ENCODE measurements around the gene SFXN1. TPM values are rescaled to one million over a fixed set of nuclear protein-coding genes. Genes with fewer than 3 reads are reported as not detected.

SFXN1 gene
- total RNA-seq, 1 experiment from 2014 or later = 115 TPM

DNA sequence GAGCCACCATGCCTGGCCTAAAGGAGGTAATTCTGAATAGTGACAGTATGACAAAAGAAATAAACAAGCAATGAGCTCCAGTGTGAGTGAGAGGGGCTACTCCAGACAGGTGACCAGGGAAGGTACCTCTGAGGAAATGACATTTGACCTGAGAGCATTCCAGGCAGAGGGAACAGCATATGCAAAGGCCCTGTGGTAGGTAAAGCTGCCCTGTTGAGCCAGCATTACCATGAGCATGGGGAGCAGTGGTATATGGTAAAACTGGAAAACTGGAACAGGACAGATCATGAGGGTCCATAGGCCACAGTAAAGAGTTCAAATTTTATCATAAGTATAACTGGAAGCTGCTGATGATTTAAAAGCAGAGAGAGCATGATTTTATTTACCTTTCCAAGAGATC lies 6.0 kb upstream of the SFXN1 start:
- no peaks in the 10 kb centered on the region for H3K36me3 ChIP-seq (replicated peaks; ENCODE audit: control insufficient read depth, insufficient read depth, low read length)
- H3K27me3 ChIP-seq (ENCODE audit: control insufficient read depth, insufficient read depth, low read length) = peaks cover 1% of the 10 kb centered on the region; the same call in 1 of the 2 replicates
- no peak overlapping the region for H3K4me3 ChIP-seq (ENCODE audit: insufficient read depth, low read depth, low read length)
- DNase-seq = no peak

DNA sequence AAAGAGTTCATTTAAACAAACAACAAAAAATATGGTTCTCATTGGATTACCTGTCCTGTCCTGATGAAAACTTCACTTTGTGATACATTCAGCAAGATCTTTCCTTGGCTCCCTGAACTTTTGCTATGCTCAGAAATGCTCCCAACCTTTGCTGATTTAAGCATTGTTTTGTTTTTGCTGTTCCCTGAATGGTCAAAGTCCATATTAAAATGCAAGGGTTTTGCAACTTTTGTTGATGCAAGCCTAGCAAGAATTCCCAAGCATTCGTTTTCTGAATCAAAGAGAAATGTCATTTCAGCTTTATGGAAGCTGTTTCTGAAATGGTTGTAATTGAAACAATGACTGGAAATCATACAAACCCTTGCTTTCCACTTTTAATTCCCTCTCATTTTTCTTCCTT lies 3.1 kb upstream of the SFXN1 start:
- H3K4me3 ChIP-seq (ENCODE audit: insufficient read depth, low read depth, low read length) = no peak overlapping the region
- no peaks in the 10 kb centered on the region for H3K36me3 ChIP-seq (replicated peaks; ENCODE audit: control insufficient read depth, insufficient read depth, low read length)
- DNase-seq = no peak
- peaks cover 6% of the 10 kb centered on the region; the same call in 1 of the 2 replicates for H3K27me3 ChIP-seq (ENCODE audit: control insufficient read depth, insufficient read depth, low read length)

DNA sequence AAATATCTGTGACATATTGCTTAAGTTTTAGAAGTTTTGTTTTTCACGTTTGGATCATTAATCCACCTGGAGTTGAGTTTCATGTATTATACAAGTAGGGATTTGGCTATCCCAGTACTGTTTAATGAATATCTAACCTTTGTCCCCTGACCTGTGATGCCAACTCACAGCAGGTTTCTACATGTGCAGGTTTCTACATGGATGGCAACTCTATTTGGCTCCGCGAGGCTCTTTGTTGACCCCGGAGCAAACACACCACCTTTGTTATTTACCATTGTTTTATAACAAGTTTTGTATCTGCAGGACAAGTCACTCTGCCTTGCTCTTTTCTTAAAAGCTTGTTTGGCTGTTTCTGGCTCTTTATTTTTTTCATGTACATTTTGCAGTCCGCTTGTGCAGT lies 920 bp upstream of the SFXN1 start:
- no peak overlapping the region for H3K4me3 ChIP-seq (ENCODE audit: insufficient read depth, low read depth, low read length)
- no peak for DNase-seq
- no peaks in the 10 kb centered on the region; the same call in none of the 2 replicates for H3K36me3 ChIP-seq (replicated peaks; ENCODE audit: control insufficient read depth, insufficient read depth, low read length)
- H3K27me3 ChIP-seq (ENCODE audit: control insufficient read depth, insufficient read depth, low read length) = peaks cover 6% of the 10 kb centered on the region; the same call in 1 of the 2 replicates

DNA sequence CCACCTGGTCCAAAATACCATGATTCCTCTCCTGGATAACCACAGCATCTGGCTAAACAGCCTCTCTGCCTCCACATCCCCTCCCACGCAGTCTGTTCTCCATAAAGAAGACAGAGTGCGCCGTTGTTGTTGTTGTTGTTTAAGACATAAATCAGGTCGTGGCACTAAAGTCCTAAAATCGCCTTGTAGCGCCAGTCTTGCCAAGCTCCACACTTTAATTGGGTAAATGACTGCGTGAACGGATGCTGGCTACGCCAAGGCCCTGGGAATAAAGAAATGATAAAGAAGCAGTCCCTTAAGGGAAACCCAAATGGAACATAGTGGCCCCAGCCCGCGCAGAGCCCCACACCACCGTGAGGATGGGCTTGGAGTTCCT lies 364 bp upstream of the SFXN1 start:
- Histone ChIP-seq H3K36me3 (replicated peaks; ENCODE audit: control insufficient read depth, insufficient read depth, low read length) (no peaks in the 10 kb centered on the region; the same call in none of the 2 replicates), H3K4me3 (ENCODE audit: insufficient read depth, low read depth, low read length) (peak overlapping the region; percentile 91), H3K27me3 (ENCODE audit: control insufficient read depth, insufficient read depth, low read length) (peaks cover 6% of the 10 kb centered on the region; the same call in 1 of the 2 replicates)
- no peak for DNase-seq

DNA sequence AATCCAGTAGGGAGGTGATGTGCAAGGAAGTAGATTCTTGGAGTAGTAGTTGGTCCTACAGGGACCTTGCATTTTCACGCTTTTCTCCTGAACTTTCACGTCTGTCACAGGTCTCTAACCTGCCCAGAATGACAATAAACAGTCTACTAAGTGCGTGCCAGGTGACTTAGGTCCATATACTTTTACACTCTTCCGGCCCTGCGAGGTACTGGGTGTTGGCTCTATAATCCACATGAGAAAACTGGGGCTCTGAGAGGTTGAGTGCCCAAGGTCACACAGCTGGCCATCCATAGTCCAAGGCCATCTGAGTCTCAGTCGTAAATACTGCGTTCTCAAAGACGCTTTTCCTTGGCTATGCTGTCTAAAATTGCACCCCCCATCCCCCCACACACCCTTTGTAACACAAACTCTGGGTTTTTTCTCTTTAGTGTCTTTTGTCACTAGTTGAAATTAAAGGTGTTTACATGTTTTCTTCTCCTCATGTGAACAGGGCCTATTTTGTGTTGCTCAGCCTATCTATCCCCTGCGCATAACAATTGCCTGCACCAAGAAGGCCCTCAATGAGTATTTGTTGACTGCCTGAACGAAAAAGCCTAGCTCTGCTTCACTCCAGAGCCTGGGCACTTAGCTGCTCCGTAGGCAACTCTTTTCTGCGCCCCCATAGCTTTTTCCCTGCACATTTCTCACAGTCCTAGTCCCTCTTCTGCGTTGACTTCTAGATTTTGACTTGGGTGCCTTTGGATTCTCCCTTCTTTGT lies 943 bp downstream of the SFXN1 start:
- peak; percentile 62 for DNase-seq
- Histone ChIP-seq H3K27me3 (ENCODE audit: control insufficient read depth, insufficient read depth, low read length) (peaks cover 6% of the 10 kb centered on the region; the same call in 1 of the 2 replicates), H3K36me3 (replicated peaks; ENCODE audit: control insufficient read depth, insufficient read depth, low read length) (no peaks in the 10 kb centered on the region; the same call in none of the 2 replicates), H3K4me3 (ENCODE audit: insufficient read depth, low read depth, low read length) (peak overlapping the region; percentile 91)

DNA sequence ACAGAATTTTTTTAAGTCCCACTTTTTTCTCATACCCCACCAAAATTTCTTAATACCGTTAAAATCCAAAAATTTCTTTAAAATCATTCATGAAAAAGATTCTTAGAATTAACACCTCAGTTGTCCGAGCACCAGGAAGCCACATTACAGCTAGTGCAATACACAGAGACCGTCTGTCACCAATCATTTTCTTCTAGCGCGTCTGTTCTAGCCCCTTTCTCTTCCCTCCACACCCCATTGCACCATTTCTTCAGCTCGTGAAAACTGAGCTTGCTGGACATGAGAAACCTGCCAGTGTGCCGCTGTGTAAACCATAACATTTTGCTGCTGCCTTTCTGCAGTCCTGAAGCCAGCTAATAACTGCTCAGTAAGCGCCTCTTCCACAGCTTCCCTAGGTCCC lies 5.0 kb downstream of the SFXN1 start:
- no peak for DNase-seq
- H3K36me3 ChIP-seq (replicated peaks; ENCODE audit: control insufficient read depth, insufficient read depth, low read length) = peaks cover 2% of the 10 kb centered on the region

DNA sequence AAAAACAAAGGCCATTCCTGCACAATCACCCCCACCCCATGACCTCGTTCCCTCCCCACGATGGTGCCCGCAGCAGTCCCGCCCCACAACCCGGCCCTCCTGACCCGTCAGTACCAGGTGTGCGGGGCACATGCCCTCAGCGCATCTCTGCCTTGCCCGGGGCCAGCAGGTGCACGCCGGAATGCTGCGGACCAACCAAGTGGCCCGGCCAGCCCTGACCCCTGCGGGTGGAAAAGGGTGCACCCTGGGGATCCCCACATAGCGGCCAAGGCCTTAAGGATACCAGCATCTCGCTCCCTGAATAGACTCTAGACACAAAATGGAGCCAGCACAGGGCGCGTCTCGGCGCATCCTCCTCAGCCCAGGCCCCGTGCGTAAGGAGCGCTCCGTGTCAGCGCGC lies 6.0 kb downstream of the SFXN1 start:
- DNase-seq = peak; percentile 36
- Histone ChIP-seq H3K36me3 (replicated peaks; ENCODE audit: control insufficient read depth, insufficient read depth, low read length) (peaks cover 2% of the 10 kb centered on the region), H3K4me3 (ENCODE audit: insufficient read depth, low read depth, low read length) (no peak overlapping the region), H3K27me3 (ENCODE audit: control insufficient read depth, insufficient read depth, low read length) (no peaks in the 10 kb centered on the region)

More for the DNA sequence above, 5.0 kb downstream of the SFXN1 start:
- no peaks in the 10 kb centered on the region for H3K27me3 ChIP-seq (ENCODE audit: control insufficient read depth, insufficient read depth, low read length)
- no peak overlapping the region for H3K4me3 ChIP-seq (ENCODE audit: insufficient read depth, low read depth, low read length)

DNA sequence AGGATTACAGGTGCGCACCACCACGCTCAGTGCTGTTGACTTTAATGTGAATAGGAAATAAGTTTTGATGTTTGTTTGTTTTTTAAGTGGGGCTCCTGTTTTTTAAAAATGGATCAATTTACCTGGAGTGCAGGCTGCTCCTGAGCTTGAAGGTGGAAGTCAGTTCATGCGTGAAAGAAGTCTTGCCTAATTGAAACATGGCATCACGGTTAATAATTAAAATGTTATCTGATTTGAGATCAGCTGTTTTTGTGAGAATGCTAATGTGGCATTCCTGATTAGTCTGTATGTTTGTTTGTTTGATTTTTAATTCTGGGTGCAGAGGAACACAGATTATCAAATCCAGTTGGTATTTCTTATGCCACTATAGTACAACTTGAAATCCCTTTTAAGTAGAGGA lies 6.5 kb downstream of the SFXN1 start:
- H3K27me3 ChIP-seq (ENCODE audit: control insufficient read depth, insufficient read depth, low read length) = no peaks in the 10 kb centered on the region
- H3K4me3 ChIP-seq (ENCODE audit: insufficient read depth, low read depth, low read length) = no peak overlapping the region
- DNase-seq = no peak
- peaks cover 2% of the 10 kb centered on the region for H3K36me3 ChIP-seq (replicated peaks; ENCODE audit: control insufficient read depth, insufficient read depth, low read length)

DNA sequence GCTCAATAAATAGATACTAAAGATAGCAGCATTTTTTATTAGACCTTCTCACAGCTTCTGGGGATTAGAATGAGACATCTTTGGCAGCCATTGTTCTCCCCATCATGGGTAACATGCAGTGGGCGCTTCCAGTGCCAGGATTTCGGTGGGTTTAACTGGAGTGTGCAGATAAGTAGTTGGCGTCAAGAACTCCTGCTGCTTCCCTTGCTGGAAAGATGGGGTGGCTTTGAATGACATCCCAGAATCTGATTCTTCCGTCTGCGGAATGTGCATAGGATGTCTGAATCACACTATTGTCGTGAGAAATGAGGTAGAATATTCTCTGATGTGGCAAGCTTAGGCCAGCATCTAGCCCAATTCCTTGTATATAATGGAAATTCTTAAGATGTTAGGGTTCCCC lies 7.3 kb downstream of the SFXN1 start:
- Histone ChIP-seq H3K27me3 (ENCODE audit: control insufficient read depth, insufficient read depth, low read length) (no peaks in the 10 kb centered on the region), H3K36me3 (replicated peaks; ENCODE audit: control insufficient read depth, insufficient read depth, low read length) (peaks cover 2% of the 10 kb centered on the region), H3K4me3 (ENCODE audit: insufficient read depth, low read depth, low read length) (no peak overlapping the region)
- no peak for DNase-seq

DNA sequence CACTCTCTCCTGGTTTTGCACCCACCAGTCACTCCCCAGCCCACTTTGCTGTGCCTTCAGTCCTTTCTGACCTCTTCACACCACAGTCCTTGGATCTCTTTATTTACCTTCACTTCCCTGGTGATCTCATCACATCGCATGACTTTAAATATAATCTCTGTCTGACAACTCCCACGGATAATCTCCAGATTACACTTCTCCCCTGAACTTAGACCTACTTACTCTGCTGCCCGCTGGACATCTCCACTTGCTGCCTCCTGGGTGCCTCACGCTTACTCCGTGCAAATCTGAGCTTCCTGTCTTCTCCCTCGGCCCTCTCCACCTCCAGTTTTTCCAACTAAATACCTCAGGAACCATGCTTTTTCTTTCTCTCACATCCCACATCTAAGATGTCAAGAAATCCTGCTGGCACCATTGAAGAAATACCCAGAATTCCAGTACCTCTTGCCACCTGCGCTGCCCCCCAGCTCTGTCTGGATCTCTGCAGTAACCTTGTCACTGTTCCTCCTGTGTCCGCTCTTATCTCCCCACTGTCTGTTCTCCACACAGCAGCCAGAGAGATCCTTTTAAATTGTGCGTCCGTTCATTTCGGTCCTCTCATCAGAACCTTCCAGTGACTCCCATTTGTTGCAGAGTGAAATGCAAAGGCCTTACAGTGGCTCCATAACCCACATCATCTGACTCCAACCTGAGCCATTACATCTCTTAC lies 9.3 kb downstream of the SFXN1 start:
- H3K4me3 ChIP-seq (ENCODE audit: insufficient read depth, low read depth, low read length) = no peak overlapping the region
- DNase-seq = no peak
- H3K27me3 ChIP-seq (ENCODE audit: control insufficient read depth, insufficient read depth, low read length) = no peaks in the 10 kb centered on the region
- peaks cover 13% of the 10 kb centered on the region for H3K36me3 ChIP-seq (replicated peaks; ENCODE audit: control insufficient read depth, insufficient read depth, low read length)

DNA sequence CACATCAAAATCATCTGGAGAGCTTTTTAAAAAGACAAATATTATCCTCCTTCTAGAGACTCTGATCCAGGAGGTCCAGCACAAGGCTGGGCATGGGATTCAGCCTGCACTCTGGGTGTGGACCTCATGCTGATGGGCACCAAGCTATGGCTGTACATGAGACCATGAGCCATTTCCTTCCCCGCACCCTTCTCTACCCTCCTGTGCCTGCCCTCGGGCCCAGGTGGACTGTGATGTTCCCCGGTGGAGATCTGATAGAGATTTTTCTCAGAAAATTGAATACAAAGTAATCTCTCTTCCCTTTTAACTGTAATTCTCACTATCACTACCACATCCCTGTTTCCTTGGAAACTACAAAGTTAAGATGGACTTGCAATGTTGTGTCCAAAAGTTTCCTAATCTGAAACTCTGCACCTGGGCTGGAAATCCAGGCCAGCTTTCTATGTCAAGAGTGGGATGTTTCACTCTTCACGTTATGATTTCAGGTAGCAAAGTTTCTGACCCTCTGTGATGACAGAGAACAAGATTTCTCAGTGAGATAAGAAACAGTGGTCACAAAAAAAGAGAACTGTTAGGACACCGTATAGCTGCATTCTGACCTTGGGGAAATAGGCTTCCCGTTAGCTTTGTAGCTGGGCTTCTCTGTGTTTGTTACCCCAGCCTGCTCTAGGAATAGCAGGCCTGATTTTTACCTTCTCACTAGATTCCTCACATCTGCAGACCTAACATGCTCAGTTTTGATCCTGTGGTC lies 11.5 kb downstream of the SFXN1 start:
- Histone ChIP-seq H3K36me3 (replicated peaks; ENCODE audit: control insufficient read depth, insufficient read depth, low read length) (peaks cover 21% of the 10 kb centered on the region), H3K4me3 (ENCODE audit: insufficient read depth, low read depth, low read length) (no peak overlapping the region), H3K27me3 (ENCODE audit: control insufficient read depth, insufficient read depth, low read length) (no peaks in the 10 kb centered on the region)
- no peak for DNase-seq

DNA sequence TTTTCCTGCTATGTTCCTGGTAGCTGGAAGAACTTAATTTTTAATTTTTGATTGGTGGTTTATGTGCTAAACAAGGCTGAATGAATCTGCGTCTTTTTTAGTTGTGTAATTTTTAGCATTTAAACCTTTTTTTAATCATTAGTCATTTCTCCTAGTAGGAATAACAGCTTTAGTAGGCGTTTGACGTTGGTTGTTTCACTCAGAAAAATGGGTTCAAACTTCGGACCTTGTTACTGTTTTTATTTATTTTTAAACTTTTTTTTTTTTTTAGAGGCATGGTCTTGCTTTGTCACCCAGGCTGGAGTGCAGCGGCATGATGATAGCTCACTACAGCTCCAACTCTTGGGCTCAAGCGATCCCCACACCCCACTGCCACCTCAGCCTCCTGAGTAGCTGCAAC lies 12.9 kb downstream of the SFXN1 start:
- H3K36me3 ChIP-seq (replicated peaks; ENCODE audit: control insufficient read depth, insufficient read depth, low read length) = peaks cover 22% of the 10 kb centered on the region
- DNase-seq = no peak
- no peak overlapping the region for H3K4me3 ChIP-seq (ENCODE audit: insufficient read depth, low read depth, low read length)
- H3K27me3 ChIP-seq (ENCODE audit: control insufficient read depth, insufficient read depth, low read length) = no peaks in the 10 kb centered on the region

DNA sequence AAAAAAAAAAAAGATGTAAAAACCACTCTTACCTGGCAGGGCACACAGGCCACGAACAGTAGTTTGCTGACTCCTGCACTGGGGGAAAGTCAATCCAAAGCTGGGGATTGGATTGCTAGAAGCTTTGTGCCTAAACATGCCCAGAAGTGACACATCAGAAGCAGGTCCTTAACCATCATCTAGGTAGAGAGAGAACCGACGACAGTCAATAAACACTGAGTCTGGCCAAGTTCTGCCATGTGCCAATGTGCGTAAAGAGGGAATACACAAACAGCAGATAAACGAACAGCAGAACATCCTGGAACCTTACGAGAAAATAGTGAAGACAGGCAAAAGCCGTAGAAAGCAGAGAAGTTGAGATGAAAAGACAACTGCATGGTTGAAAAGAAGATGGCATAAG lies 14.9 kb downstream of the SFXN1 start:
- no peaks in the 10 kb centered on the region for H3K27me3 ChIP-seq (ENCODE audit: control insufficient read depth, insufficient read depth, low read length)
- peaks cover 19% of the 10 kb centered on the region for H3K36me3 ChIP-seq (replicated peaks; ENCODE audit: control insufficient read depth, insufficient read depth, low read length)
- DNase-seq = no peak
- no peak overlapping the region for H3K4me3 ChIP-seq (ENCODE audit: insufficient read depth, low read depth, low read length)

DNA sequence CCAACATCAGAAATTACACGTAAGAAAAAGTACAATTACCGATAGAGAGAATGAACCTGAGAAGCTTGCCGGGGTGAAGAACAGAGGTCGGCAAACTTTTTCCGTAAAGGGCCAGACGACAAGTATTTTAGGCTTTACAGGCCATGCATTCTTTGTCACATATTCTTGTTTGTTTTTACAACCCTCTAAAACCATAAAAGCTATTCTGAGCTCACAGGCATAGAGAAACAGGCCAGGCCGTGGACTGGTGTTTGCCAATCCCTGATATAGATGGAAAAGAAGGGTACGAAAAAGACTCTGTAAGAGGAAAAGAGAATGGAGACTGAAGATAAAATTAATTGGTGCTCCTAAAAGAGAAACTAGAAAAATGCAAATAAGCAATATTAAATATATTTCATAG lies 15.4 kb downstream of the SFXN1 start:
- H3K36me3 ChIP-seq (replicated peaks; ENCODE audit: control insufficient read depth, insufficient read depth, low read length) = peaks cover 19% of the 10 kb centered on the region
- no peak overlapping the region for H3K4me3 ChIP-seq (ENCODE audit: insufficient read depth, low read depth, low read length)
- H3K27me3 ChIP-seq (ENCODE audit: control insufficient read depth, insufficient read depth, low read length) = no peaks in the 10 kb centered on the region
- no peak for DNase-seq
